ENCODE results near the gene LRRC4B.
"Not testable (repeated sequence)": the region's sequence is repeated elsewhere in the genome, so short reads cannot be mapped to it uniquely, and the experiment has no call there.

The LRRC4B gene

DNA sequence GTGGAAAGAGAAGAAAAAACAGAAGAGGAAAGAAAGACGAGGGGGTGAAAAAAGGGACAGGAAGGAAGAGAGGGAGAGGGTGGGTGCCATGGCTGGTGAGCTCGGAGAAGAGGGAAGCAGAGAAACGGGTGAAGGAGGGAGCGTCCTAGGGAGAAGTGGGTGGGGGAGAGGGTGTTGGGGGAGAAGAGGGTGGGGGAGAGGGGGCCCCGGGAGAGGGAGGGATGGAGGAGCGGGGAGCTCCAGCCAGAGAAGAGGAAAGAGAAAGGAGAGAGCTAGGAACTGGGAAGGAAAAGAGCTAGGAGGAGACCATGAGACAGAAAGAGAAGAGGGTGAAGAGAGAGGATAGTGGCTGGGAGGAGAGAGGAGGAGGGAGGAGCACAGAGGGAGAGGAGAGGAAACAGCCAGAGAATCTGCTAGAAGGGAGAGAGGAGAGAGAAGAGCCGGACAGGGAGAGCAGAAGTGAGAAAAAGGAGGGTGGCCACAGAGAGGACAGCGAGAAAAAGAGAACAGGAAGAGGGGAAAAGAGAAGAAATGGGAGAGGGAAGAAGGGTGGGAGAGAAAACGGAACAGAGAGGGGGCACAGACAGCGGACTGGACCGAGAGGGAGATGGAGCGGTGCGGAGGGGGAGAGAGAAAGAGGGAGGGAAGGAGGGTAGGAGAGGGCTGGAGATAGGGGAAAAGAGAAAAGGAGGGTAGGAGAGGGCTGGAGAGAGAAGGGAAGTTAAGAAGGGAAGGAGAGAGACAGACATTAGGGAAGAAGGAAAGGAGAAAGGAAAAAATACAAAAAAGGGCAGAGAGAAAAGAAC lies 79.6 kb downstream of the LRRC4B start:
- DNase-seq (ENCODE audit: low read depth in 3 of 3, low spot score in 1 of 3), result no peak

DNA sequence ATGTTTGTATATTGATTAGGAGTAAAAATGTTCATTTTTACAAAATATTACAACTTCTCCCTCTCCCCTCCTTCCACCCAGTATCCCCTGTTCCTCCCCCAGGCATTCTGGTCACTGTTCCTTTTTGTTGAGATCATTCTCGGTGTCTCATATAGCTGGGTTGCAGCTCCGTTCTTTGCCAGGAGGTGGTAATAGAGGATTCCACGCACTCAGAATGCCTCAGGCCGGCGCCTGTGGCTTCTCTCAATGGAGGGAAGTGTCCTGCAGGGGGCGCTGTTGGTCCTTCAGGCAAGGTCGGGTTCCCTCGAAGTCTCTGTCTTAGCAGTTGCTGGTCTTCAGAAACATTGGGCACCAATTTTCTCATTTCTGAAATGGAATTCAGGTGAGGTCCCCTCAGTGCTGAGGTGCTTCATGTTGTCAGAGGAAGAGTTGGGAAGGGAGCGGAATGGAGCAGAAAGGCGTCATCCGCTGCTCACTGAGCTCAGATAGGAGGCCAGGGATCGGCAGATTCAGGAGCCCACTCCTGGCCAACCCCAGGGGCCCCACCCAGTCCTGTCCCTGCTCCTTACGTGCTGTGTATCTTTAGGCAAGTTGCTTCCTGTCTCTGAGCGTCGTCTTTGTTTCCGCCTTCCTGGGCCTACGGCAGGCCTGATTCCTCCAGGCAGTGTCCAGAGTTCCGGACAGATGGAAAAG lies 81.3 kb downstream of the LRRC4B start:
- DNase-seq (ENCODE audit: low read depth in 3 of 3, low spot score in 1 of 3), result peak in 1 of 3 donors; percentile 35

DNA sequence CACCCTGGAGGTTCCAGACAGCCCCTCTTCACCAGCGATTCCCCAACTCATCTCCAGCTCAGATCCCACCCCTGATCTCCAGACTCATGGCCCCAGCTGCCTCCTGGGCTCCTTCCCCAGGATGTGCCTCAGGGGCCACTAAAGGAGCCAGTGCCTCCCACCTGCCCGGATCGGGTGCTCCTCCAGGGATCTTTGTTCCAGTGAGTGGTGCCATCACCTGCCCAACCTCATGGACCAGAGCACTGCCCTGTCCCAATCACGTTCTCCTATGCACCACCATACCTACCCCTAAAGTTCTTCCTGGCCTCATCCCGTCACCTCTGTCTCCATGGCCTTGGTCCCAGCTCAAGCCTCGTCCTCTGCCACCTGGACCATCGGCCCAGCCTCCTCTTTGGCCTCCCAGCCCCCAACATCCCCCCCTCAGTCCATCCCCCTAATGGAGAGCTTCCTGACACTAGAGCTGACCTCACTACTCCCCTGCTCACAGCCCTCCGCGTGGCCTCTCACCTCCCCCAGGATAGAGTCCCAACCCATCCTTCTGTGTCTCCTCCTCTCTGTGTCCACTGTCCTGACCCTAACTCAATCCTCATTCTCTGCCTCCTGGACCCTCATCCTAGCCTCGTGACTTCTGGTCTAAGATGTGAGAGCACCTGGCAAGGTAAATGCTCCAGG lies 82.8 kb downstream of the LRRC4B start:
- DNase-seq (ENCODE audit: low read depth in 3 of 3, low spot score in 1 of 3), result no peak

DNA sequence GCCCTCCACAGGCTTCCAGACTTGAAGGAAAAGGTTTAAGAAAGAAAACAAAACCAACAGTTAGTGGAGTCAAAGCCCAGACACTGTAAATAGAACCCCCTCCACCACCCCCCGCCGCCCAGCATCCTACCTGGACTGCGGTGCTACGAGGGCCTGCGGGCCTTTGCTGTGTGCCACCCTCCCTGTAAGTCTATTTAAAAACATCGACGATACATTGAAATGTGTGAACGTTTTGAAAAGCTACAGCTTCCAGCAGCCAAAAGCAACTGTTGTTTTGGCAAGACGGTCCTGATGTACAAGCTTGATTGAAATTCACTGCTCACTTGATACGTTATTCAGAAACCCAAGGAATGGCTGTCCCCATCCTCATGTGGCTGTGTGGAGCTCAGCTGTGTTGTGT lies 85.3 kb downstream of the LRRC4B start:
- DNase-seq (ENCODE audit: low read depth in 3 of 3, low spot score in 1 of 3), result no peak

DNA sequence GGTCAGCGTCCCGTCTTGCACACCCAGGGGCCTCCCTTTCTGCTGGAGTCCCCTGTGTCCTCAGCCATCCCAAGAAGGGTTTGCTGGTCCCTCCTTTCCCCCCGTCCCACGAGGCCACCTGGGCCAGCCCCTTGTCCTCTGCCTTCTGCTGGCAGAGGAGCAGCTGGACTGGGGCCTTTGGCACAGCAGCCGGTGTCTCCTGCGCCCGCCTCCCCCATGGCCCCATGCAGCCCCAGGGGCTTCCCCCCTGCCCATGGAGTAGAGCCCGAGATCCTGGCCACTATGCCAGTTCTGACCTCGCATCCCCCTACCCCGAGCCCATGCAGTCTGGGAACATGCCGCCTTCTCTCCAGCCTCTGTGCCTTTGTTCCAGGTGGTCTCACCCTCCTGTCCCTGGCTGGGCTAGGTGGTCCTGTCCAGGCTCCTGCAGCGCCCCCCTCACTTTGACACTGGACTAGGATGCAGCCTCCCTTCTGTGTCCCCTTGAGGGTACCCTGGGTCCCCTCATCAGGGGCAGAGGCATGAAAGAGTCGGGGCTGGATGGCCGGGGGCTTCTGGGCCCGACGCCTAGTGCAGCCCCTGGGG lies 85.9 kb downstream of the LRRC4B start:
- DNase-seq (ENCODE audit: low read depth in 3 of 3, low spot score in 1 of 3), result no peak

DNA sequence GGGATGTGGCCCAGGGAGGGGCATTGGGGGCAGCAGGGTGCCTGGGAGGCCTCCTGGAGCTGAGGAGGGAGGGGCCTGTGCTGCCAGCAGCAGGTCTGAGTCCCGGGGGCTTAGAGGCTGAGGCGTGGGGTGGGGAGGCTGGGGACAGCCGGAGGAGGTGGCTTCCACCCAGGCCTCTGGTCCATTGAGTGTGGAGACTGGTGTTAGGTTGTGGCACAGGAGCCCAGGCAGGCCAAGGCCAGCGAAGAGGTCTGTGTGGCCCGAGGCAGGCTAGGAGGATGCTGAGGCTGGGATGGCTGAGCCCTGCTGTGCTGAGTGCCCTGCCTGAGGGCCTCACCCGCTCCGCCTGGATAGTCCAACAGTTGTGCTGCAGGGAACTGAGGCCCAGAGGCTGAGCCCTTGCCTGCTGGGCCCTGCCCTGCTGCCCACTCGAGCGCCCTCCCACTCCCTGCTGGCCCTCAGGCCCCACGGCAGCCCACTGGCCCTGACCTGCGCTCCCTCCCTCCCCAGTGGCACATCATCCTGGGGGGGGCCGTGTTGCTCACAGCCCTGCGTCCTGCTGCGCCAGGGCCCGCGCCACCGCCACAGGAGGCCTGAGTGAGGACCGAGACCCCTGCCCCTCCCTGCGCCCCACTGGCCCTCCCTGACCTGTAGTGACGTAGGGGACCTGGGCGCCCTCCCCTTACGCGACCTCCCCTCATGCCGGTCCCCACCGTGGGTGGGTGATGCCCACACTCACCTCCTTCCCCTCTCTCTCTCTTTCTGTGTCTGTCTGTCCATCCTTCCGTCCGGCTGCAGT lies 86.7 kb downstream of the LRRC4B start:
- DNase-seq (ENCODE audit: low read depth in 3 of 3, low spot score in 1 of 3), result no peak

DNA sequence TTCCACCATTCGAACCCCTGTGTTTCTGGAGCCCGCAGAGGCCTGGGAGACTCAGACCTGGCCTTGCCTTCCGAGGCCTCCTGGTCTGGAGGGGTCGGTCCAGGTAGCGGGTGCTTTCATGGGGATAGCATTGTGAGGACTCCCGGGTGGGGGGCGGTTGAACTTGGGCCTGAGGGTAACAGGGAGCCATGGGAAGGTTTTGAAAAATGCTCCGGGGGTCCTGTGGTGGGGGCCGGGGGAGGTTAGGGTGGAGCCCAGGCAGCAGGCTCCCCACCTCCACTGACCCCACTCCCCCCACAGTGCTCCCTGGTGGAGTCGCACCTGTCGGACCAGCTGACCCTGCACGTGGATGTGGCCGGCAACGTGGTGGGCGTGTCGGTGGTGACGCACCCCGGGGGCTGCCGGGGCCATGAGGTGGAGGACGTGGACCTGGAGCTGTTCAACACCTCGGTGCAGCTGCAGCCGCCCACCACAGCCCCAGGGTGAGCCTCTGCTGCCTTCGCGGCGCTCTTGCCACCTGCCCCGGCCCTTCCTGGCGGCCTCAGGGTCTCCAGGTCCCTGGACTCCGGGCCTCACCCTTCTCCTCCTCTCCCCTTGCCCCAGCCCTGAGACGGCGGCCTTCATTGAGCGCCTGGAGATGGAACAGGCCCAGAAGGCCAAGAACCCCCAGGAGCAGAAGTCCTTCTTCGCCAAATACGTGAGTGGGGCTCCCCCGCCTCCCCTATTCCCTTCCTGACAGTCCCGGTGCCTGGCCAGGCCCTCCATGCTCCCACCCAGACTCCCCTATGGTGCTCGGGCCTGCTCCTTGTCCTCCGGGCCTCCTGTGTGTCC lies 87.7 kb downstream of the LRRC4B start:
- no peak for DNase-seq (ENCODE audit: low read depth in 3 of 3, low spot score in 1 of 3)

DNA sequence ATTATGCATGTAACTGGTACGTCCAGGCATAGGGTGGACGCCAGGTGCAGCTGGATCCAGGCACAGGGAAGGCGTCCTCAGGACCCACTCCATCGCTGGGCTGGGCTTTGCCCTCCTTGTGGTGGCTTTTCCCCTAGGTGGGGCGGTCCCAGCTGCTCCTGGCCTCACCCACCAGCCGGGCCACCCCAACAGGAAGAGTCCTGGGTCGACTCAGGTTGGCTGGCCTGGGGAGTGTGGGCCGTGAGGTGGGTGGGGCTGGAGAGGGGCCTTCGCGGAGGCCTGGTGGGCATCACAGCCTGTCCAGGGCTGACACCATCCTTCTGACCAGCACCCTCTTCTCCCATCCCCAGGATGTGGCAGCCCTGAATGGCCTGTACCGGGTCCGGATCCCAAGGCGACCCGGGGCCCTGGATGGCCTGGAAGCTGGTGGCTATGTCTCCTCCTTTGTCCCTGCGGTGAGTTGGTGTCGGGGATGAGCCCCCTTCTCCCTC lies 88.4 kb downstream of the LRRC4B start:
- DNase-seq (ENCODE audit: low read depth in 3 of 3, low spot score in 1 of 3), result no peak

DNA sequence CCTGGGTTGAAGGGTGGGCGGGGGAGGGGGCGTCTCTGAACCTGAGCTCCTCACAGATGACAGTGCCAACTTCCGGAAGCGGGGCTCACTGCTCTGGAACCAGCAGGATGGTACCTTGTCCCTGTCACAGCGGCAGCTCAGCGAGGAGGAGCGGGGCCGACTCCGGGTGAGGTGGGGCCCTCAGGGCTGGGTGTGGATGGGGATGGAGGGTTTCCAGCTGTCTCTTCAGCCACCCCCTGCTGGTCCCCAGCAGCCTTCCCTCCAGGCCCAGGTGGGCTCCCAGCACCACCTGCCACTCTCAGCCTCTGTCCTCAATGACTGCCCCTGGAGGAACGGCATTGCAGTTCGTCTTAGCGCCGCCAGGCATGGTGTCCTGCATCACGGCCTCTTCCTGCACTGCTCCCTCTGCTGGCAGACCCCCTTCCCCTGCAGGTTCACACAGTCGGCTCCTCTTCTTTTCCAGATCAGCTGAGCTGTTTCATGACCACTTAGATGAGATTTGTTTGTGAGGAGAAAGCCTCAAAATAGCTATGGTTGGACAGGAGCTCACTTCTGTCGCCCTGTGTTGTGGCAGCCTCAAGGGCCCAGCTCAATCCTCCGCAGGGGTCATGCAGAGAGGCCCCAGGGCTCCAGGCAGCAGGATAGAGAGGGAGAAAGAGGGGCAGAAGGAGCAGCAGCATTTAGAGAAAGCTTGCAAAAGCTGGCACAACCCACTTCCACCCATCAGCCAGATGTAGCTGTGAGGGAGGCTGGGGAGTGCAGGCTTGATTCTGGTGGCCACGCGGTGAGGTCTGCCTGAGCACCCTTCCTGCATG lies 89.1 kb downstream of the LRRC4B start:
- DNase-seq (ENCODE audit: low read depth in 3 of 3, low spot score in 1 of 3), result no peak

DNA sequence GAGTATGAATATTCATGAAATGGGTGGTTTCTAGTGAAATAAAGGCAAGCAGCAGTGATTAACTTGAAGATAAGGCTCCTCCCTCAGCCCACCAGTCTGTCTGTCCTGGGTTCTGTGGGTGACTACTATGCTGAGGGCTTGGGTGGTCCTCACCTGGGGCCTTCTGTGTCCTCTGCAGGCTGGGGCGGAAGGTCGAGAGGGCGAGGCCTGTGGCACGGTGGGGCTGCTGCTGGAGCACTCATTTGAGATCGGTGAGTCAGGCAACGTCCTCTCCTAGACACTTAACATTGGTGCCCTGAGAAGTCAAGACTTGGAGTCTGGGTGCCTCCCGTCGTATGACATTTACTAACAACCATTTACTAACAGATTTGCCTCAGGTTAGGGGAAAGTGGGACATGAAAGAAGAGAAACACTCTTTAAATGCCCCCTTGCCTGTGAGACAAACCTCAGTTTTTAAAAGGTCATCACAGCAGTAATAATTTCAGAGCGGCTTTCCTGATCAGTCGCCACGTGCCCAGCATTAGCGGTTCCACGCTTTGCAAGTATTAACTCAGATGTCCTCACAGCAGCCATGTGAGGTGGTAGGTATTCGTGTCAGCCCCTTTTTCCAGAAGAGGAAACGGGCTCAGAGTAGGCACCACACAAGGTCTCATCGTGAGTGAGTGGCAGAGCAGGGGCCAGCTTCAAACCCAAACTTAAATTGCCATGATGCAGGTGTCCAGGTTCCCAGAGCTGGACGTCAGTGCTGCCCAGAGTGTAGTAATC lies 90.3 kb downstream of the LRRC4B start:
- DNase-seq (ENCODE audit: low read depth in 3 of 3, low spot score in 1 of 3), result no peak

DNA sequence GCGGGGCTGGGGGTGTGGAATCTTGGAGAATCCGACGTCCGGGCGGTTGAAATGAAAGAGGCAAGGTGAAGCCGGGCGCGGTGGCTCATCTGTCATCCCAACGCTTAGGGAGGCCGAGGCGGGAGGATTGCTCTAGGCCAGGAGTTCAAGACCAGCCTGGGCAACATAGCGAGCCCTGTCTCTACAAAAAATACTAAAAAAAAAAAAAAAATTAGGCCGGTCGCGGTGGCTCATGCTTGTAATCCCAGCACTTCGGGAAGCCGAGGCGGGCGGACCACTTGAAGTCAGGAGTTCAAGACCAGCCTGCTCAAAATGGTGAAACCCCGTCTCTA lies 91.4 kb downstream of the LRRC4B start:
- no peak for DNase-seq (ENCODE audit: low read depth in 3 of 3, low spot score in 1 of 3)

DNA sequence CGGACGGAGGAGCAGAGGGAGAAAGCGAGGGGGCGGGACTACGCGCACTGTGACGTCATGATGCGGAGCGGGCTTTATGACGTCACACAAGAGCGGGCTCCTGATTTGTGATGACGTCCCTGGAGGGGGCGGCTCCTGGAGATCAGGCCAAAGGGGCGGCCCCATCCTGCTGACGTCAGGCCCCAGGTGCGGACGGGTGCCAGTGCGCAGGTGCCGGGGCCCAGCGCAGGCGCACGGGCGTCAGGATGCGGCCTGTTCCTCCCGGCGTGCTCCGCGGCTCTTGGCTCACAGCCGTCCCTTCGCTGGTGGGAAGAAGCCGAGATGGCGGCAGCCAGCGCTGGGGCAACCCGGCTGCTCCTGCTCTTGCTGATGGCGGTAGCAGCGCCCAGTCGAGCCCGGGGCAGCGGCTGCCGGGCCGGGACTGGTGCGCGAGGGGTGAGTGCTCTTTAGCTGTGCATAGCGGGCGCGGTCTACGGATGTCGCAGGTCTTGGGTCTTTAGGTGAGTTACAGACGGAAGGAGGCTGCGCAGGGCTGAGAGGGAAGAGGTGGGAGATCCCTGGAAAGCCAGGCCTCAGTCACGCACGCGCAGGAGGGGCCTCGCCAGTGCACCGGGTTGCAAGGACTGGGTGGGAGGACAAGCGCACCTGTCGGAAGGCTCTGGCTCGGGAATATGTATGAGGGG lies 91.9 kb downstream of the LRRC4B start, which contains the start of the genes EMC10 and GARIN5A:
TSS of gene EMC10 (plus strand) at position 284 of the 683 bp plus-strand sequence. CDS start at position 322, 38 bp downstream.
TSS of gene GARIN5A (minus strand) at position 625 of the 683 bp plus-strand sequence. CDS start at position 165, 460 bp downstream.
- peak; percentile 76 to 88 (median 82) for DNase-seq (ENCODE audit: low read depth in 3 of 3, low spot score in 1 of 3)

DNA sequence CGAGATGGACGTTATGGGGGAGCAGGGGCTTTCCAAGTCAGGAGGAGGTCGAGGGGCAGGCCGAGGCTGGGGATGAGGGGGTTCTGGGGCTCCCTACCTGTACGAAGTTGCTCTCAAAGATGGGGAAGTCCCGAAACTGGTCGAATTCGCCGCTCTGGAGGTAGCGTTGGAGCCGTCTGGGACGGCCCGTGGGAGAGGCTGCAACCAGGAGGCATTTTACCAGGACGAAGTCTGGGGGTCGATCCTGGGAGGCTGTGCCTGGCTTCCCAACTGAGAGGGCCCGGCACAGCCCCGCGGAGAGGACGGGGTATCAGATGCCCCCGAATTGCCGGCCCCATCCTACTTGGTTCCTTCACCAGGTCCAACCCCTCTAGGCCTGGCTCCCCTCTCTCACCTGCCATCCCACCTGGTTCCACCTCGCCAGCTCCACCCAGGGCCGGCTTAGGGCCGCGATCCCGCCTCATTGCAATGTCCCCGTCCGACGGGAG lies 92.5 kb downstream of the LRRC4B start:
- DNase-seq (ENCODE audit: low read depth in 3 of 3, low spot score in 1 of 3), result no peak

DNA sequence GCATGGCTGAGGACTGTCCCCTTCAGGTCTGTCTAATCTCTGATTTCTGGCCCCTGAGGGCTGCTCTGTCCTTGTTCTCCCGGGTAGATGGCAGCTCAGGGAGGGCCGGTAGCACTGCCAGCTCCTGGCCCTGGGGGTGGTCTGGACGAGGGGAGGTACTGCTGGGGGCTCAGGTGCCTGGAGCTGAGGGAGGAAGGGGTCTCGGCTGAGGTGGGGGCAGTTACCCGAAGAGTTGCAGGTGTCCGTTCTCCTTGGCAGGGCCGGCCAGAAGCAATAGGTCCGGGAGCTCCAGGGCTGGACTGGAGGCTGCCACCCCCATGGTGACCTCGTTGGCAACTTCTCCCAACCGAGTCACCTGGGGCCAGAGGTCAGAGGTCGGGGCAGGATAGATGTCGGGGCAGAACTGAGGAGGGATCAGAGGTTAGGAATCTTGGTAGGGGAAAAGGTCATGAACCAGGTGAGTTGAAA lies 93.1 kb downstream of the LRRC4B start:
- DNase-seq (ENCODE audit: low read depth in 3 of 3, low spot score in 1 of 3), result no peak

DNA sequence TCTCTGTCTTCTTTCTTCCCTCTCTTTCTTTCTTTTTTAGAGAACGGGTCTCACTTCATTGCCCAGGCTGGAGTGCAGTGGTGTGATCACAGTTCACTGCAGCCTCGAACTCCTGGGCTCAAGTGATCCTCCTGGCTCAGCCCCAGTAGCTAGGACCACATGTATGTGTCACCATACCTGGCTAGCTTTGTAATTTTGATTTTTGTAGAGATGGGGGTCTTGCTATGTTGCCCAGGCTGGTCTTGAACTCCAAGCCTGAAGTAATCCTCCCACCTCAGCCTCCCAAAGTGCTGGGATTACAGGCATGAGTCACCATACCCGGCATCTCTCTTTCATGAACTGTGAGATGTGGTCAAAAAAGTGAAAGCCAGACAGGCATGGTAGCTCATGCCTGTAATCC lies 94.9 kb downstream of the LRRC4B start:
- not testable (repeated sequence) for DNase-seq (ENCODE audit: low read depth in 3 of 3, low spot score in 1 of 3)

DNA sequence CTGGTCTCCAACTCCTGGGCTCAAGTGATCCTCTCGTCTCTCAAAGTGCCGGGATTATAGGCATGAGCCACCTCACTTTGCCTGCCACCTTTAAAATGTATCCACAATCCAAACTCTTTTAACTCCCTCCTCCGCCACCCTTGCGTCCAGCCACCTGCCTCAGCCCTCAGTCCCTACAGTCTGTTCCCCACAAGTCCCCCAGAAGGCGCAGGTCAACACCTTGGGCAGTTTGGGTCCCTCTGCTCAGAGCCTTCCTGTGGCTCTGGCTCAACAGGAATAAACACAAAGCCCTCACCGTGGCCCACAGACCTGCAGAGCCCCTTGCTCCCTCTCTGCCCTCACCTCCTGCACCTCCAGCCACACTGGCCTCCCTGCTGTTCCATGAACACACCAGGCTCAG lies 99.4 kb downstream of the LRRC4B start:
- DNase-seq (ENCODE audit: low read depth in 3 of 3, low spot score in 1 of 3), result no peak

DNA sequence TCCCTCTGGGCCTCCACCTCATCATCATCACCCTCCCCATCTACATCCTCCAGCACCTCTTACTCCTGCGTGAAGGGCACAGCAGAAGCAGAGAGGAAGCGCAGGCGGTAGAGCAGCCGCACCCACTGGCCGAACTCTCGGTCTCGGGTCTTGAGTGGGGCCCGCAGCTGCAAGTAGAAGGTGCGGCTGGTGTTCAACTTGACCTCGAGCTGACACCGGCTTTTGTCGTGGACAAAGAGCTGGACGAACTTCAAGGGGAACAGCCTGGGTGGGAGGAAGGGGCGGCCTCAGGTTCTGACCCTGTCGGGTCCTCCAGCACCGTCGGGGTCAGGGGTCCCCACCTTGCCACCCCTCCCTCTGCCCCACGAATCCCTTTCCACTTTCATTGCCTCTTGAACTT lies 100.7 kb downstream of the LRRC4B start:
- DNase-seq (ENCODE audit: low read depth in 3 of 3, low spot score in 1 of 3), result no peak

All from stimulated activated CD4-positive, alpha-beta T cell treated with anti-CD3 and anti-CD28 coated beads, TNF-alpha, amount 100 ng/mL, for 1 hour (primary cell).